Ascending aorta (tissue), 2 donors: ENCODE measurements around the gene TDP1. TPM values are rescaled to one million over a fixed set of nuclear protein-coding genes. Genes with fewer than 3 reads are reported as not detected.
A peak's percentile ranks its signal among the peaks of the same experiment; 100 is the strongest.

Experiments used
- DNase-seq, 2 donors: peaks; one replicate each; pipeline ENCODE4 v3.0.0-alpha.2; 2019; ENCODE audit warnings: low spot score in 2 of 2
- H3K27ac ChIP-seq, 2 donors: fragments of 200-600 bp; sonication (generic); one replicate each; pipeline ENCODE4 v1.5.1; 2016 to 2017; ENCODE audit warnings: mild to moderate bottlenecking in 1 of 2
- H3K27me3 ChIP-seq: fragments of 200-600 bp; sonication (generic); one replicate; pipeline ENCODE4 v1.5.1; 2017
- H3K36me3 ChIP-seq, 2 donors: fragments of 200-600 bp; sonication (generic); one replicate each; pipeline ENCODE4 v1.5.1; 2016
- H3K4me1 ChIP-seq, 2 donors: fragments of 200-600 bp; sonication (generic); one replicate each; pipeline ENCODE4 v1.5.1; 2016 to 2017; ENCODE audit warnings: mild to moderate bottlenecking in 1 of 2
- H3K4me3 ChIP-seq, 2 donors: fragments of 200-600 bp; sonication (generic); one replicate each; pipeline ENCODE4 v1.5.1; 2016 to 2017; ENCODE audit warnings: mild to moderate bottlenecking in 1 of 2
- H3K9me3 ChIP-seq, 2 donors: fragments of 200-600 bp; sonication (generic); one replicate each; pipeline ENCODE4 v1.5.1; 2016
- CTCF ChIP-seq, 3 experiments: fragments of 200-600 bp in 2 of 3; fragments of 450-650 bp in 1 of 3; sonication (generic) in 2 of 3; IDR thresholded peaks; one replicate each; pipeline ENCODE4 v1.5.1; 2016 to 2019; ENCODE audit warnings: antibody characterized with exemption in 3 of 3, mild to moderate bottlenecking in 1 of 3, moderate library complexity in 1 of 3
- intact Hi-C: fragments of 100-400 bp; cut with DNase I; formaldehyde crosslinking; loops from one replicate; pipeline ENCODE4 v1.15.1; 2023
- total RNA-seq: library from RNA; depleted of rRNA; stranded (reverse); fragments of >200 nt; gene quantifications from one replicate; pipeline ENCODE4 v1.1.0, GENCODE V29; 2016

The TDP1 gene
- total RNA-seq, 1 donor from 2014 or later = 9.4 TPM

GRCh38 chr14:89960914-89961313 is 5.2 kb downstream of the TDP1 start:
- no peak for TF ChIP-seq CTCF (IDR thresholded peaks at IDR 0.05)
- Histone ChIP-seq H3K27me3 (no peaks in the 10 kb centered on the region), H3K9me3 (no peaks in the 10 kb centered on the region), H3K4me1 (peaks cover 4 to 8% of the 10 kb centered on the region in 2 donors), H3K4me3 (no peak overlapping the region), H3K27ac (no peak overlapping the region), H3K36me3 (peaks cover 6 to 12% of the 10 kb centered on the region in 2 donors)
- no peak for DNase-seq
- intact Hi-C loops = no loop called here

- Histone ChIP-seq H3K4me1 (no peaks in the 10 kb centered on the region), H3K4me3 (no peak overlapping the region), H3K36me3 (peaks cover 6 to 25% of the 10 kb centered on the region in 2 donors), H3K9me3 (no peaks in the 10 kb centered on the region), H3K27me3 (no peaks in the 10 kb centered on the region), H3K27ac (no peak overlapping the region)
- DNase-seq = no peak
- no peak for TF ChIP-seq CTCF (IDR thresholded peaks at IDR 0.05)
- intact Hi-C loops = no loop called here
Observed at GRCh38 chr14:89963288-89963978, 7.7 kb downstream of the TDP1 start.

- peaks cover 6 to 39% of the 10 kb centered on the region in 2 donors for H3K36me3 ChIP-seq
- intact Hi-C loops = no loop called here
- no peak overlapping the region for H3K4me3 ChIP-seq
- no peaks in the 10 kb centered on the region for H3K4me1 ChIP-seq
- no peak for DNase-seq
- no peaks in the 10 kb centered on the region for H3K27me3 ChIP-seq
- H3K9me3 ChIP-seq = no peaks in the 10 kb centered on the region
- no peak overlapping the region for H3K27ac ChIP-seq
- no peak for TF ChIP-seq CTCF (IDR thresholded peaks at IDR 0.05)
Observed at GRCh38 chr14:89965839-89966238, 10.1 kb downstream of the TDP1 start.

- H3K27me3 ChIP-seq = no peaks in the 10 kb centered on the region
- H3K4me3 ChIP-seq = no peak overlapping the region
- H3K4me1 ChIP-seq = no peaks in the 10 kb centered on the region
- TF ChIP-seq CTCF (IDR thresholded peaks at IDR 0.05) = peak; percentile 46 to 83 (median 77)
- peaks cover 8 to 39% of the 10 kb centered on the region in 2 donors for H3K36me3 ChIP-seq
- no peak for DNase-seq
- no peaks in the 10 kb centered on the region for H3K9me3 ChIP-seq
- intact Hi-C loops = no loop called here
- H3K27ac ChIP-seq = peak overlapping the region in 1 of 2 donors; percentile 37
Observed at GRCh38 chr14:89973234-89973823, 17.6 kb downstream of the TDP1 start.

- no peaks in the 10 kb centered on the region for H3K27me3 ChIP-seq
- no peaks in the 10 kb centered on the region for H3K4me1 ChIP-seq
- intact Hi-C loops = no loop called here
- H3K27ac ChIP-seq = no peak overlapping the region
- H3K36me3 ChIP-seq = peaks cover 23 to 38% of the 10 kb centered on the region in 2 donors
- H3K4me3 ChIP-seq = no peak overlapping the region
- no peak for DNase-seq
- TF ChIP-seq CTCF (IDR thresholded peaks at IDR 0.05) = no peak
- no peaks in the 10 kb centered on the region for H3K9me3 ChIP-seq
Observed at GRCh38 chr14:89977668-89978067, 21.9 kb downstream of the TDP1 start.
